Measurements from ENCODE around the gene LEPROT. TPM values are rescaled to one million over a fixed set of nuclear protein-coding genes. Genes with fewer than 3 reads are reported as not detected.

The LEPROT gene, protein sequence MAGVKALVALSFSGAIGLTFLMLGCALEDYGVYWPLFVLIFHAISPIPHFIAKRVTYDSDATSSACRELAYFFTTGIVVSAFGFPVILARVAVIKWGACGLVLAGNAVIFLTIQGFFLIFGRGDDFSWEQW
- total RNA-seq (2021): 18.1 to 23.0 TPM (median 18.1 TPM) in 3 replicates
- Bru-seq, nascent RNA: percentile 91 among the genes with signal in this experiment
- long read RNA-seq, experiment 1, full-length matches to known transcripts: 93 of 103 reads
- long read RNA-seq, experiment 1, partial matches to known transcripts: 9 of 103 reads
- long read RNA-seq, experiment 1, other reads (novel, unspliced or antisense): 1 of 103 reads
- long read RNA-seq, experiment 2, full-length matches to known transcripts: 13 of 18 reads
- long read RNA-seq, experiment 2, partial matches to known transcripts: 4 of 18 reads
- long read RNA-seq, experiment 2, other reads (novel, unspliced or antisense): 1 of 18 reads
- long read RNA-seq, experiment 3, full-length matches to known transcripts: 74 of 79 reads
- long read RNA-seq, experiment 3, partial matches to known transcripts: 5 of 79 reads
- long read RNA-seq, experiment 3, other reads (novel, unspliced or antisense): 0 of 79 reads

DNA sequence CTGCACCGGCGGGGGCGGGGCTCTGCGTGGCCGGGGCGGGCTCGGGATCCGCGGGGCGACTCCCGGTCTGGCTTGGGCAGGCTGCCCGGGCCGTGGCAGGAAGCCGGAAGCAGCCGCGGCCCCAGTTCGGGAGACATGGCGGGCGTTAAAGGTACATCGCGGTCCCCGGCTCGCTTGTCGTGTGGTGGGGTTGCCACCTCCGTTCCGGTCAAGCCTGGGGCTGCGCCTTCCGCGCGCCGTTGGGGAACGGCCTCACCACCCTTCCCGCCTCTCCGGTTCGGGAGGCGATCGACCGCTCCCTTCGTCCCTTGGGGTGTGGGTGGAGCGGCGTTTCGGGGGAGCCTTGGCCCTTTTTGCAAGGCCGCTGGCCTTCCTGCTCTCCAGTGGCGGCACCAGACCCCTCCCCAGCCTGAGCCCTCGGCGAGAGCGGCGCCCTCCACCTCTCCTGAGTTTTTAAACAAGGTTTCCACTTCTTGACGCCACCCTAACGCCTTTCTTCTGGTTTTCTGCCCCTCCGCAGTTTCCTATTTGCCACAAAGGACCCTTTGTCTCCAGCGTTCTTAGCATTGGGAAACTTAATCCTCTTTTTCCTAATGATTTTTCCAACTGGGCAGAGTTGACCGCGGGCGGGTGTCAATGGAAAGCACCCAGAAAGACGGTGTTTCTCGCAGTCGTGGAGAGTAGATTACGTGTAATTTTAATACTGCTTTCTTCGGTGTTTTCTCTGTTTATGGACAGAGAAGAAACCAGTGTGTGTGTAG lies at the start of gene LEPROT, which contains the start of gene LEPR:
Gene LEPROT, plus strand, starts transcription at position 79 of the 761 bp plus-strand sequence. Its CDS starts 57 bp downstream, at position 136.
Gene LEPR, plus strand, starts transcription at position 79 of the 761 bp plus-strand sequence. CDS start 144,898 bp downstream, outside the sequence.
- no peak within 1 kb of the TSS; the same call in none of the 2 replicates for H3K4me3 Mint-ChIP-seq
- peak; percentile 2 for ATAC-seq
- ChIA-PET CTCF (interaction anchor here (0.6 to 2.0 kb wide), 13 partner anchors 8 to 267 kb away, joined by 3 to 18 read pairs (median 7); partner anchors contain the start of gene DNAJC6), POLR2A (interaction anchor here (0.5 to 1.8 kb wide), 8 partner anchors 17 to 166 kb away, joined by 3 to 12 read pairs (median 4); partner anchors contain the start of gene DNAJC6)
- H3K27me3 Mint-ChIP-seq (ENCODE audit: low read depth): no peaks in the 10 kb centered on the region
- peaks cover 6% of the 10 kb centered on the region for H3K36me3 Mint-ChIP-seq
- H3K27ac Mint-ChIP-seq: peak within 1 kb of the TSS; percentile 97
- DNase-seq (ENCODE audit: low spot score): no peak
- peaks cover 7% of the 10 kb centered on the region for H3K9me3 Mint-ChIP-seq
- H3K4me1 Mint-ChIP-seq: peaks cover 42% of the 10 kb centered on the region
- no peak for TF ChIP-seq ZNF416 (CRISPR knock-in tag; IDR thresholded peaks at IDR 0.05)
- no peak for TF ChIP-seq ZBTB21 (CRISPR knock-in tag; IDR thresholded peaks at IDR 0.05; ENCODE audit: borderline replicate concordance)
- 0 out of 2 replicates have a peak, but pooled peaks have one; percentile 18 for TF ChIP-seq CREM (CRISPR knock-in tag; IDR thresholded peaks at IDR 0.05)
- TF ChIP-seq, protein P1, sequence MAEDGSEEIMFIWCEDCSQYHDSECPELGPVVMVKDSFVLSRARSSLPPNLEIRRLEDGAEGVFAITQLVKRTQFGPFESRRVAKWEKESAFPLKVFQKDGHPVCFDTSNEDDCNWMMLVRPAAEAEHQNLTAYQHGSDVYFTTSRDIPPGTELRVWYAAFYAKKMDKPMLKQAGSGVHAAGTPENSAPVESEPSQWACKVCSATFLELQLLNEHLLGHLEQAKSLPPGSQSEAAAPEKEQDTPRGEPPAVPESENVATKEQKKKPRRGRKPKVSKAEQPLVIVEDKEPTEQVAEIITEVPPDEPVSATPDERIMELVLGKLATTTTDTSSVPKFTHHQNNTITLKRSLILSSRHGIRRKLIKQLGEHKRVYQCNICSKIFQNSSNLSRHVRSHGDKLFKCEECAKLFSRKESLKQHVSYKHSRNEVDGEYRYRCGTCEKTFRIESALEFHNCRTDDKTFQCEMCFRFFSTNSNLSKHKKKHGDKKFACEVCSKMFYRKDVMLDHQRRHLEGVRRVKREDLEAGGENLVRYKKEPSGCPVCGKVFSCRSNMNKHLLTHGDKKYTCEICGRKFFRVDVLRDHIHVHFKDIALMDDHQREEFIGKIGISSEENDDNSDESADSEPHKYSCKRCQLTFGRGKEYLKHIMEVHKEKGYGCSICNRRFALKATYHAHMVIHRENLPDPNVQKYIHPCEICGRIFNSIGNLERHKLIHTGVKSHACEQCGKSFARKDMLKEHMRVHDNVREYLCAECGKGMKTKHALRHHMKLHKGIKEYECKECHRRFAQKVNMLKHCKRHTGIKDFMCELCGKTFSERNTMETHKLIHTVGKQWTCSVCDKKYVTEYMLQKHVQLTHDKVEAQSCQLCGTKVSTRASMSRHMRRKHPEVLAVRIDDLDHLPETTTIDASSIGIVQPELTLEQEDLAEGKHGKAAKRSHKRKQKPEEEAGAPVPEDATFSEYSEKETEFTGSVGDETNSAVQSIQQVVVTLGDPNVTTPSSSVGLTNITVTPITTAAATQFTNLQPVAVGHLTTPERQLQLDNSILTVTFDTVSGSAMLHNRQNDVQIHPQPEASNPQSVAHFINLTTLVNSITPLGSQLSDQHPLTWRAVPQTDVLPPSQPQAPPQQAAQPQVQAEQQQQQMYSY (CRISPR knock-in tag; IDR thresholded peaks at IDR 0.05): peak; percentile 54; the same call in 1 of the 2 replicates
- TF ChIP-seq, protein P2, sequence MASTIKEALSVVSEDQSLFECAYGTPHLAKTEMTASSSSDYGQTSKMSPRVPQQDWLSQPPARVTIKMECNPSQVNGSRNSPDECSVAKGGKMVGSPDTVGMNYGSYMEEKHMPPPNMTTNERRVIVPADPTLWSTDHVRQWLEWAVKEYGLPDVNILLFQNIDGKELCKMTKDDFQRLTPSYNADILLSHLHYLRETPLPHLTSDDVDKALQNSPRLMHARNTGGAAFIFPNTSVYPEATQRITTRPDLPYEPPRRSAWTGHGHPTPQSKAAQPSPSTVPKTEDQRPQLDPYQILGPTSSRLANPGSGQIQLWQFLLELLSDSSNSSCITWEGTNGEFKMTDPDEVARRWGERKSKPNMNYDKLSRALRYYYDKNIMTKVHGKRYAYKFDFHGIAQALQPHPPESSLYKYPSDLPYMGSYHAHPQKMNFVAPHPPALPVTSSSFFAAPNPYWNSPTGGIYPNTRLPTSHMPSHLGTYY (CRISPR knock-in tag; IDR thresholded peaks at IDR 0.05): no peak
- TF ChIP-seq, protein P3, sequence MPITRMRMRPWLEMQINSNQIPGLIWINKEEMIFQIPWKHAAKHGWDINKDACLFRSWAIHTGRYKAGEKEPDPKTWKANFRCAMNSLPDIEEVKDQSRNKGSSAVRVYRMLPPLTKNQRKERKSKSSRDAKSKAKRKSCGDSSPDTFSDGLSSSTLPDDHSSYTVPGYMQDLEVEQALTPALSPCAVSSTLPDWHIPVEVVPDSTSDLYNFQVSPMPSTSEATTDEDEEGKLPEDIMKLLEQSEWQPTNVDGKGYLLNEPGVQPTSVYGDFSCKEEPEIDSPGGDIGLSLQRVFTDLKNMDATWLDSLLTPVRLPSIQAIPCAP (CRISPR knock-in tag; IDR thresholded peaks at IDR 0.05): no peak
- TF ChIP-seq, protein P4, sequence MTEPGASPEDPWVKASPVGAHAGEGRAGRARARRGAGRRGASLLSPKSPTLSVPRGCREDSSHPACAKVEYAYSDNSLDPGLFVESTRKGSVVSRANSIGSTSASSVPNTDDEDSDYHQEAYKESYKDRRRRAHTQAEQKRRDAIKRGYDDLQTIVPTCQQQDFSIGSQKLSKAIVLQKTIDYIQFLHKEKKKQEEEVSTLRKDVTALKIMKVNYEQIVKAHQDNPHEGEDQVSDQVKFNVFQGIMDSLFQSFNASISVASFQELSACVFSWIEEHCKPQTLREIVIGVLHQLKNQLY (CRISPR knock-in tag; IDR thresholded peaks at IDR 0.05): no peak
- TF ChIP-seq, protein P5, sequence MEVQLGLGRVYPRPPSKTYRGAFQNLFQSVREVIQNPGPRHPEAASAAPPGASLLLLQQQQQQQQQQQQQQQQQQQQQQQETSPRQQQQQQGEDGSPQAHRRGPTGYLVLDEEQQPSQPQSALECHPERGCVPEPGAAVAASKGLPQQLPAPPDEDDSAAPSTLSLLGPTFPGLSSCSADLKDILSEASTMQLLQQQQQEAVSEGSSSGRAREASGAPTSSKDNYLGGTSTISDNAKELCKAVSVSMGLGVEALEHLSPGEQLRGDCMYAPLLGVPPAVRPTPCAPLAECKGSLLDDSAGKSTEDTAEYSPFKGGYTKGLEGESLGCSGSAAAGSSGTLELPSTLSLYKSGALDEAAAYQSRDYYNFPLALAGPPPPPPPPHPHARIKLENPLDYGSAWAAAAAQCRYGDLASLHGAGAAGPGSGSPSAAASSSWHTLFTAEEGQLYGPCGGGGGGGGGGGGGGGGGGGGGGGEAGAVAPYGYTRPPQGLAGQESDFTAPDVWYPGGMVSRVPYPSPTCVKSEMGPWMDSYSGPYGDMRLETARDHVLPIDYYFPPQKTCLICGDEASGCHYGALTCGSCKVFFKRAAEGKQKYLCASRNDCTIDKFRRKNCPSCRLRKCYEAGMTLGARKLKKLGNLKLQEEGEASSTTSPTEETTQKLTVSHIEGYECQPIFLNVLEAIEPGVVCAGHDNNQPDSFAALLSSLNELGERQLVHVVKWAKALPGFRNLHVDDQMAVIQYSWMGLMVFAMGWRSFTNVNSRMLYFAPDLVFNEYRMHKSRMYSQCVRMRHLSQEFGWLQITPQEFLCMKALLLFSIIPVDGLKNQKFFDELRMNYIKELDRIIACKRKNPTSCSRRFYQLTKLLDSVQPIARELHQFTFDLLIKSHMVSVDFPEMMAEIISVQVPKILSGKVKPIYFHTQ (CRISPR knock-in tag; IDR thresholded peaks at IDR 0.05): no peak
- TF ChIP-seq, protein P6, sequence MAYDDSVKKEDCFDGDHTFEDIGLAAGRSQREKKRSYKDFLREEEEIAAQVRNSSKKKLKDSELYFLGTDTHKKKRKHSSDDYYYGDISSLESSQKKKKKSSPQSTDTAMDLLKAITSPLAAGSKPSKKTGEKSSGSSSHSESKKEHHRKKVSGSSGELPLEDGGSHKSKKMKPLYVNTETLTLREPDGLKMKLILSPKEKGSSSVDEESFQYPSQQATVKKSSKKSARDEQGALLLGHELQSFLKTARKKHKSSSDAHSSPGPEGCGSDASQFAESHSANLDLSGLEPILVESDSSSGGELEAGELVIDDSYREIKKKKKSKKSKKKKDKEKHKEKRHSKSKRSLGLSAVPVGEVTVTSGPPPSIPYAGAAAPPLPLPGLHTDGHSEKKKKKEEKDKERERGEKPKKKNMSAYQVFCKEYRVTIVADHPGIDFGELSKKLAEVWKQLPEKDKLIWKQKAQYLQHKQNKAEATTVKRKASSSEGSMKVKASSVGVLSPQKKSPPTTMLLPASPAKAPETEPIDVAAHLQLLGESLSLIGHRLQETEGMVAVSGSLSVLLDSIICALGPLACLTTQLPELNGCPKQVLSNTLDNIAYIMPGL (CRISPR knock-in tag; IDR thresholded peaks at IDR 0.05): peak; percentile 64; the same call in 1 of the 2 replicates
- peak; percentile 60; the same call in 1 of the 2 replicates for TF ChIP-seq MYBL2 (CRISPR knock-in tag; IDR thresholded peaks at IDR 0.05)
- TF ChIP-seq, protein P7, sequence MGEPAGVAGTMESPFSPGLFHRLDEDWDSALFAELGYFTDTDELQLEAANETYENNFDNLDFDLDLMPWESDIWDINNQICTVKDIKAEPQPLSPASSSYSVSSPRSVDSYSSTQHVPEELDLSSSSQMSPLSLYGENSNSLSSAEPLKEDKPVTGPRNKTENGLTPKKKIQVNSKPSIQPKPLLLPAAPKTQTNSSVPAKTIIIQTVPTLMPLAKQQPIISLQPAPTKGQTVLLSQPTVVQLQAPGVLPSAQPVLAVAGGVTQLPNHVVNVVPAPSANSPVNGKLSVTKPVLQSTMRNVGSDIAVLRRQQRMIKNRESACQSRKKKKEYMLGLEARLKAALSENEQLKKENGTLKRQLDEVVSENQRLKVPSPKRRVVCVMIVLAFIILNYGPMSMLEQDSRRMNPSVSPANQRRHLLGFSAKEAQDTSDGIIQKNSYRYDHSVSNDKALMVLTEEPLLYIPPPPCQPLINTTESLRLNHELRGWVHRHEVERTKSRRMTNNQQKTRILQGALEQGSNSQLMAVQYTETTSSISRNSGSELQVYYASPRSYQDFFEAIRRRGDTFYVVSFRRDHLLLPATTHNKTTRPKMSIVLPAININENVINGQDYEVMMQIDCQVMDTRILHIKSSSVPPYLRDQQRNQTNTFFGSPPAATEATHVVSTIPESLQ (CRISPR knock-in tag; IDR thresholded peaks at IDR 0.05): no peak
- TF ChIP-seq RORB (CRISPR knock-in tag; IDR thresholded peaks at IDR 0.05): no peak
- 0 out of 2 replicates have a peak, but pooled peaks have one; percentile 45 for TF ChIP-seq KAT7 (CRISPR knock-in tag; IDR thresholded peaks at IDR 0.05; ENCODE audit: borderline replicate concordance)
- TF ChIP-seq TEAD1 (CRISPR knock-in tag; IDR thresholded peaks at IDR 0.05): peak; percentile 61; the same call in 1 of the 2 replicates
- TF ChIP-seq HMGA2 (CRISPR knock-in tag; IDR thresholded peaks at IDR 0.05): no peak
- TF ChIP-seq CREB1 (CRISPR knock-in tag; IDR thresholded peaks at IDR 0.05): no peak
- TF ChIP-seq ZNF121 (CRISPR knock-in tag; IDR thresholded peaks at IDR 0.05): no peak
- TF ChIP-seq ETV6 (CRISPR knock-in tag; IDR thresholded peaks at IDR 0.05): no peak; the same call in none of the 2 replicates
